Measurements from ENCODE around the gene AMER2.

AMER2 gene, protein sequence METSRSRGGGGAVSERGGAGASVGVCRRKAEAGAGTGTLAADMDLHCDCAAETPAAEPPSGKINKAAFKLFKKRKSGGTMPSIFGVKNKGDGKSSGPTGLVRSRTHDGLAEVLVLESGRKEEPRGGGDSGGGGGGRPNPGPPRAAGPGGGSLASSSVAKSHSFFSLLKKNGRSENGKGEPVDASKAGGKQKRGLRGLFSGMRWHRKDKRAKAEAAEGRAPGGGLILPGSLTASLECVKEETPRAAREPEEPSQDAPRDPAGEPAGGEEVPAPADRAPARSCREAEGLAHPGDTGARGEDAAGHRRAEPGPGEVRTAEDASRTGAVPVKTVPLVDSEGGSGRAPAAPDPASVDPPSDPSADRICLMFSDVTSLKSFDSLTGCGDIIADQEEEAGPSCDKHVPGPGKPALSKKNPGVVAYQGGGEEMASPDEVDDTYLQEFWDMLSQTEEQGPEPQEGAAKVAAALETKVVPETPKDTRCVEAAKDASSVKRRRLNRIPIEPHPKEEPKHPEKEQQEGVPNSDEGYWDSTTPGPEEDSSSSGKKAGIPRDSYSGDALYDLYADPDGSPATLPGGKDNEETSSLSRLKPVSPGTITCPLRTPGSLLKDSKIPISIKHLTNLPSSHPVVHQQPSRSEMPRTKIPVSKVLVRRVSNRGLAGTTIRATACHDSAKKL

GRCh38 chr13:25171517-25172302, at the start of gene AMER2:
Gene AMER2 (minus strand): TSS chr13:25172288. CDS start chr13:25171619, 669 bp downstream.
- DNase-seq (ENCODE audit: low read depth in 2 of 2) = no peak

DNA sequence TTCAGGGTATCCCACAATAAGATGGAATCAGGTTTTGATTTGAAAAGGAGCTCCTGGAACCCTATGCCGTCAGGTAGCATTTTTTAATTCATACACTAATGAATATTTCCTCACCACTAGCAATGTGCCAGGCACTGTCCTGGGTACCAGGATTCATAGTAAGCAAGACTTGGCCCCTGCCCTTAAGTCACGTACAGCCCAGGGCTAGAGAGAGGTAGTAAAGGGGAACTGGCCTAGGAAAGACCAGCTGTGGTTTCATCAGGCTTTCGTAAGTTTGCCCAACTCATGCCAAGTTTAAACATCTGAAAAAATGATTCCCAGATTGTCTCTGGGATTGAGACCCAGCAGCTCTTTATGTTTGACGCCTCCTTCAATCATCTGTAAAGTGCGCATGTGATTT, 45.9 kb upstream of the AMER2 start:
- DNase-seq (ENCODE audit: low read depth in 2 of 2) = no peak

DNA sequence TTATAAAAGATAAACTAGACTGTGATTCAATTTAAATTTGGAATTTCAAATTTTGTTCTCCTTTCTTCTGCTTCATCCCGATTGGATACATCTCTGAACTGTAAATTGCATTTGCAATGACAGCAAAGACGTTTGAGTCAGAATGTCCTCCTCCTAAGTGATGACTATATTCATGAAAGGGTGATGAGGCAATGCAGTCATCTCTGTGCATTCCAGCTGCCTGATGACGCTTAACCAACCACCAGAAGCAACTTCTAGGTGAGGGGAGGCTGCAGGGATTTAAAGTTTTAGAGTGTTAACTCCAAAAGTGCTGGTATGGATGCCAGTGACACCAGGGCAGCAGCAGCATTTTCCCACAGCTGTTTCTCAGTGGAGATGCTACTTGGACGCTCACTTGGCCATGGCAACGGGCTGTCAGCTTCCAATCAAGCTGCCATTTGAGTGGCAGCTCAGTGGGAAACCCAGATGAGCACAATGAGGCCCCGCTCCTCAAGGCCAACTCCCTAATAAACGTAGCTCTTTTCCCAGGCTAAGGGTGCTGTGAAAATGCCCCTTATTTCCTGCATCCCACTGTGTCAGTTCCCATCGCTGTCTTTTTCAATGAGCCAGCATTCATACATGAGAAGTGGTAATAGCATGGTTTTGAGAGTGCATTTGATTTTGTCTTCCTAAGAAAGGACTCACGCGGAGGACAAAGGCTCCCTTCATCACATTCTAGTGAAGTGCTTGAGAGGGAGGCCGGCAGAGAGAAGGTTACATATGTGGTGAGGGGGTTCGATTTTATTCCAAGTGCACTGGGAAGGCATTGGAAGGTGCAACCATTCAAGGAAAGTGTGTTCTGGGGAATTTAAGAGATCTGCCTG, 45.2 kb upstream of the AMER2 start:
- DNase-seq (ENCODE audit: low read depth in 2 of 2) = no peak

GRCh38 chr13:25215253-25215575, 43.1 kb upstream of the AMER2 start:
- DNase-seq (ENCODE audit: low read depth in 2 of 2) = no peak

GRCh38 chr13:25214491-25215252, 42.6 kb upstream of the AMER2 start:
- no peak for DNase-seq (ENCODE audit: low read depth in 2 of 2)

DNA sequence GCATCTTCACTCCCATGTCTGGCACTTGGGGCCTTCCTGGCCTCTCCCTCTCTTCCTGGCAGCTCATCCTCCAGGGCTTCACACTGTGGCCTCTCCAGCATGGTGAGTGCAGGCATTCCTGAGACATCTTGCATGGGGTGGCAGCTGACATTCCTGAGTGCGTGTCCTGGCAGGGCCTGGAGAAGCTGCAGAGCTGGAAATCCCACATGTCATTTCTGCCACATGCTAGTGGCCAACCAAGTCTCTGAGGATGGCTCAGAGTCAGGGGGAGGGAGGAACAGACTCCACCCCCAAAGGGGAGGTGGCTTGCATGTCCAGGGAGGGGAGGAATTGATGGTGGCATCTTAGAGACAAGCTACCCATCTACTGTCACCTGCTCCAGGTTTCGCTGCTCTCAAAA, 41.6 kb upstream of the AMER2 start:
- DNase-seq (ENCODE audit: low read depth in 2 of 2) = no peak

GRCh38 chr13:25210842-25211569, 38.9 kb upstream of the AMER2 start:
- no peak for DNase-seq (ENCODE audit: low read depth in 2 of 2)

DNA sequence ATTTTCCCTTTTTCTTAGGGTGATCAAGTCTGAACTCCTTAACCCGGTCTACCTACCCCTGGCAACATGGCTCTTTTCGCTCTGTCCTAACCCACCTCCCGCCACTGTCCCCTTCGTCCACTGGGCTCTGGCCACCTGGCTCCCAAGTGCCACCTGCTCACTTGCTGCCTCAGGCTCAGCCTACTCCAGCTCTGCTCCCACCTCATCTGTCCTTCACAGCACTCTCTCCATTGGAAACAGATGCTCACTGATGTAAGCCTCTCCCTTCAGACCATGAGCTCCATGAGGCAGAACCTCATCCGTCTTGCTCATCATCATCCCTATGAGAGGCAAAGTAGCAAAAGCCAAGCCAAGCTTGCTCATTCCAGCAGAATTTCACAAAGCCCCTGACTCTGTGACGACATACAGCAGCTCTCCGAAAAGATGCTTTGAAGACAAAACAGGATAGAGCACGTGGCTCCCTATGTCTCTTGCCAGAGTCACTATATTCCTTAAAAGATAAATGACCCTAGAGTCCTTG, 35.3 kb upstream of the AMER2 start:
- DNase-seq (ENCODE audit: low read depth in 2 of 2) = no peak

DNA sequence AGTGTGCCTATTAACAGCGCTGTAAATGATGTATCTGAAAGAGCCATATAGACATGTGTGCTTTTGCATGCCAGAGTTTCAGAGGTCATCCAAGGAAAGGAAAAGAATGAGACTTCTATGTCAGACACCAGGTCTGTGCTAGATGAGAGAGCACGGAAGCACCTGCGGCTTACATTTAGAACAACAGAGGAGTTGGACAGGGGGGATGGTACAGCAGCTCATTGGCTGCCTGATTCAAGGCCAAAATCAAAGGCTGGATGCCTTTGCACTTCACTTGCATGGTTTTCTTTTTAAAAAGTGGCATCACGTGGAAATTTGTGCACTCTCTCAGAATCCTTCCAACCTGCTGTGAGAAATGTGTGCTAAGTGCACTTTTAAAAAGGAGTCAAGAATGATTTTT, 32.8 kb upstream of the AMER2 start:
- no peak for DNase-seq (ENCODE audit: low read depth in 2 of 2)

DNA sequence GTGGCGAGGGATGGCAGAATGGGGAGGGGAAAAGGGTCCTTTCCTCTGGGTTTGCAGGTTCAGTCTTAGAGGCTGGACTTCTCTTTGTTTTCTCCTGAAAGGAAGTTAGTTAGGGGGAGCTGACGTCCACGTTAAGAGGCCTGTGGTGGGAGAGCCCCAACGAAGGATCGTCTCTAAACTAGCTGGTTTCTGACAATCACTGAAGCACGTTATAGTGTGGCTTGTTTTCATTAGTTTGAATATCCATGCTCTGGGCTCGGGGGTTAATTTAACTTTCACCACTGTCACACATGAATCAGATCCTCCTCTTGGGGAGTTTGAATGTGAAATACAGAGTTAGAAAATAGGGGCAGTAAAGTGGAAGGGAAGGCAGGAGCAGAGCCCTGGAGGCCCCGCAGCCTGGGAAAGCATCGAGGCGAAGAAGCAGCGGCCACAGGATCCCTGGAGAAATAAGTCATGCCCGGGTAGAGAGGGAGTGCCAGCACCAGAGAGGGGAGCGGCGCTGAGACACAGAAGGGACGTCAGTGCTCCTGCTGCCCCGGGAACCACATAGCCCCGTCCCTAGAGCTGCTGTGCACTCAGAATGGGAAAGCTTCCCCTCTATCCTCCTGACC, 31.1 kb upstream of the AMER2 start:
- no peak for DNase-seq (ENCODE audit: low read depth in 2 of 2)

- DNase-seq (ENCODE audit: low read depth in 2 of 2) = no peak
Observed at GRCh38 chr13:25200783-25201182, 28.7 kb upstream of the AMER2 start.

DNA sequence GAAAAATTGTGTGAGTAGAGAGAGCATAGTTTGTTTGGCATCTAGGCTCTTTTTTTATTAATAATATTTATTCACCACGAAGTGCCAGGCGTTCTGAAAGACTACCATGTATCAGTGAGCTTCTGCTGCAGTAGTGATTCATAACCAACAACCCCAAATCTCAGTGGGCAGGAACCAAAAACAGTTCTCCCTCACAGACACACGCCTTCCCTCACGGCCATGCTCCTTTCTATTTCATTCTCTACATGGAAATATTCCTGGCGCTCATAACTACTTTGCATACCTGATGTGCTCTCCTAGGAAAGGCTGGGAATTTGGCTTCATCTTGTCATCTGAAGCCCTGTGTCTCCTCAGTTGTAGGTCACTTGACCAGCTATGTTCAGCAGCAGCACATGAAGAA, 26.6 kb upstream of the AMER2 start:
- no peak for DNase-seq (ENCODE audit: low read depth in 2 of 2)

- no peak for DNase-seq (ENCODE audit: low read depth in 2 of 2)
Observed at GRCh38 chr13:25196971-25197370, 24.9 kb upstream of the AMER2 start.

DNA sequence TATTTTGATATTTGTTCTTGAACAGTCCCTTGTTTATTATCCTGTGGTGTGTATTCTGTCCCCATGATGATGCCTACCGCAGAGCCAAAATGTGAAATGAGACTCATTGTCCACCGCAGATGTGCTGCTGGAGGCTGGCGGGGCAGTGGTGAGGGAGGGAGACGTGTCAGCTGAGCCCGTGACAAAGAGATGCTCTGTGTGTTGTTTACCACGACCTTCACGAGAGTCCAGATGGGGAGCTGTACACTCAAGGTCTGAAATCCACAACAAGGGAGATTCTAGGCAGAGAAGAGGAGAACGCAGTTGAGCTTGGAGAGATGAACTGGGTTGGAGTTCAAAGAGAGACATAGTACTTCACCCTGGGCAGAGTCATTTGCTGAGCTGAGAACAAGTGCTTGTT, 20.8 kb upstream of the AMER2 start:
- no peak for DNase-seq (ENCODE audit: low read depth in 2 of 2)

- no peak for DNase-seq (ENCODE audit: low read depth in 2 of 2)
Observed at GRCh38 chr13:25192489-25192888, 20.4 kb upstream of the AMER2 start.

DNA sequence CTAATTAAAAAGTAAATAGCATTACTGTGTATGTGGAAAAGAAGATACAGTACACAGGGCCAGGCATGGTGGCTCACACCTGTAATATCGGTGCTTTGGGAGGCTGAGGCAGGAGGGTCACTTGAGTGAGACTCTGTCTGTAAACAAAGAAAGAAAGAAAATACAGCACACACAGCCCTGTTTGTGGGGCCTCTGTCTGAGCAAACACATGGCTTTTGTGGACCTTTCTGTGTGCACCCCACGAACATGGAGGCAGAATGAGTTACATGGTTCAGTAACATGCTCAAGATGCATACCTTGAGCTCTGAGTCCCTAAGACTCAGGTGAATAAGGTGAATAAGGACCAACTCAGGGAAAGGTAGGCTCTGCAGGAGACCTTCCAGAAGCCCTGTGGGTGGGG, 20.0 kb upstream of the AMER2 start:
- no peak for DNase-seq (ENCODE audit: low read depth in 2 of 2)

- no peak for DNase-seq (ENCODE audit: low read depth in 2 of 2)
Observed at GRCh38 chr13:25190771-25191170, 18.7 kb upstream of the AMER2 start.

DNA sequence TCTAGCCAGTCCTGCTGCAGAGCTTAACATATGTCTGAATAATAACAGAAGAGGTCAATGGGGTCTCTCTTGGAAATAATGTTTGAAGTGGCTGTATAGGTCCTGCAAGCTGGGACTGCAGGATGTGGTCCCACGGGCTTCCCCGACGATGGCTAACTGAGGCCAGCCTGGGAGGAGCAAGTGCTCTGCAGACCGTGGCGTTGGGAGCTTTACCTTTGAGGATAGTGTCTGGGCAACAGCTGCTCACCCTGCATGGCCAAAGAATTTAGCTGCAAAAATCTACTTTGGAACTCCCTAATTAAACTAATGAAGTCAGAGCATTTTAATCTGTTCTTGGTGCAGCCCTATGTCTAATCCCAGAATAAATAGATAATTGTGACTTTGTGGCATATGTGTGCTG, 18.2 kb upstream of the AMER2 start:
- DNase-seq (ENCODE audit: low read depth in 2 of 2) = no peak

DNA sequence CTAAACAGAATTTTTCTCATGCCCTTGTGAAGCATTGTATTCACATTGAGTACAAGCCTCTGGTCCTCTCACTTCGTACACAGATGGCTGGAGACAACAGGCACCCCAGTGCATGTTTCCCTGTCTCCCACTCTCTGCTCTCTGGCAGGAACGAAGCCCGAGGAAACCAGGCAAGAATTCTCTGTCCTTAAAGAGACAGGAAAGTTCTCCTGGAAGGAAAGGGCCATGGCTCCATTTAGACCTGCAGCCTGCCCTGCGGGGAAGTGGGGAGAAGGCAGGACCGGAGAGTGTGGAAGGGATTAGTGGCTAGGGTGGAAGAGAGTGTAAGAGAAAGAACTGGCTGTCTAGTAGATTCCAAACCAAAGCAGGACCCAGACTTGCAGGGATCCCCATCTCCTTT, 15.5 kb upstream of the AMER2 start:
- DNase-seq (ENCODE audit: low read depth in 2 of 2) = no peak

DNA sequence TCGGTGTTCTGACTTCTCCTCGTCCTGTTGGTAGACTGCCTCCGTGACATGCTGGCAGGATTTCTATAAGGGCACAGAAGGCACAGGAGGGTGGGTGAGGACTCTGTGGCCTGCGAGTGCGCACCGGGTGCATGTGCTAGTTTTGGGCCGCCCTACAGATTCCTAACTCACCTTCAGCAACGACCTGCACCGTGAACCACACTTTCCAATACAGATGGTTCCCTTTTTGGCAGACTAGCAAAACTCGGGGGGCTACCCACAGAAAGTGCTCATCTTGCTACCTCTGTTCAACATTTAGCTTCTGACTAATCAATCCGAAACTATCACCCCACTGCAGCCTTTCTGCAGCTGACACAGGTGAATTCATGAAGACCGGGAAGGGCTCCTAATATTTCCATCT, 14.1 kb upstream of the AMER2 start:
- DNase-seq (ENCODE audit: low read depth in 2 of 2) = no peak
